Left lung (tissue), 10 donors: Measurements from ENCODE around the gene ADAMTS2. TPM values are rescaled to one million over a fixed set of nuclear protein-coding genes. Genes with fewer than 3 reads are reported as not detected.

Source experiments
- ATAC-seq: fragments of 200-7000 bp; cut with Tn5 transposase; one replicate; pipeline ENCODE4 v1.9.1; 2020; ENCODE audit warnings: moderate library complexity
- DNase-seq, 4 donors: peaks; one replicate each; pipeline ENCODE4 v3.0.0-alpha.2; 2013 to 2020
- H3K27ac ChIP-seq, 2 donors: fragments of 200-600 bp; sonication (generic) in 1 of 2; one replicate each; pipeline versions ENCODE4 v1.5.0 to v1.8.0; 2020 to 2021
- H3K27me3 ChIP-seq, 2 donors: fragments of 200-600 bp; sonication (generic) in 1 of 2; one replicate each; pipeline versions ENCODE4 v1.5.0 to v1.8.0; 2020 to 2021
- H3K36me3 ChIP-seq, 2 donors: fragments of 200-600 bp; sonication (generic) in 1 of 2; one replicate each; pipeline versions ENCODE4 v1.5.0 to v1.8.0; 2020 to 2021
- H3K4me1 ChIP-seq, 2 donors: fragments of 200-600 bp; one replicate each; pipeline ENCODE4 v1.8.0; 2021
- H3K4me3 ChIP-seq, 2 donors: fragments of 200-600 bp; sonication (generic) in 1 of 2; one replicate each; pipeline versions ENCODE4 v1.5.0 to v1.8.0; 2020 to 2021; ENCODE audit warnings: mild to moderate bottlenecking in 1 of 2
- H3K9me3 ChIP-seq, 2 donors: fragments of 200-600 bp; sonication (generic) in 1 of 2; one replicate each; pipeline versions ENCODE4 v1.5.0 to v1.8.0; 2020 to 2021
- CTCF ChIP-seq, 2 donors: fragments of 200-600 bp; sonication (generic) in 1 of 2; IDR thresholded peaks; one replicate each; pipeline versions ENCODE4 v1.5.0 to v1.8.0; 2021; ENCODE audit warnings: antibody characterized with exemption in 2 of 2
- intact Hi-C, 2 donors: fragments of 100-400 bp; cut with DNase I; formaldehyde crosslinking; loops; one replicate each; pipeline versions ENCODE4 v1.11.2 to v1.14.2; 2022
- polyA plus RNA-seq, 6 donors: library from polyadenylated mRNA; unstranded; fragments of 120-200 nt; gene quantifications; one replicate each; pipeline ENCODE4 v1.2.1, GENCODE V29; 2013; ENCODE audit not compliant: insufficient read length in 6 of 6
- total RNA-seq, 2 donors: library from RNA; stranded (reverse); fragmentation: NEBNext Ultra II Directional; extraction: Animal tissue kit (Norgen Biotek cat#: 25700); gene quantifications; one replicate each; pipeline ENCODE4 v1.2.1, GENCODE V29; 2021
- donor health status: DM: no; HTN: yes; CAD: no.
- donor health status: DM: no; HTN: no; CAD: no.

Gene ADAMTS2
- total and polyA plus RNA-seq, 8 donors, result 27.5 to 68.2 (median 36.0) TPM

GRCh38 chr5:179181988-179182387, 163.3 kb downstream of the ADAMTS2 start:
- TF ChIP-seq CTCF (IDR thresholded peaks at IDR 0.05), result no peak
- H3K4me3 ChIP-seq, result no peak overlapping the region
- no peaks in the 10 kb centered on the region for H3K36me3 ChIP-seq
- no peak overlapping the region for H3K27ac ChIP-seq
- ATAC-seq (no peak), DNase-seq (peak in 1 of 4 donors; percentile 49)
- intact Hi-C loops, result no loop called here
- peaks cover 0 to 37% of the 10 kb centered on the region in 2 donors for H3K27me3 ChIP-seq
- H3K9me3 ChIP-seq, result peaks cover 0 to 4% of the 10 kb centered on the region in 2 donors
- H3K4me1 ChIP-seq, result no peaks in the 10 kb centered on the region

- Histone ChIP-seq H3K27me3 (peaks cover 0 to 34% of the 10 kb centered on the region in 2 donors), H3K36me3 (no peaks in the 10 kb centered on the region), H3K4me3 (no peak overlapping the region), H3K9me3 (peaks cover 0 to 4% of the 10 kb centered on the region in 2 donors), H3K27ac (no peak overlapping the region), H3K4me1 (no peaks in the 10 kb centered on the region)
- TF ChIP-seq CTCF (IDR thresholded peaks at IDR 0.05), result no peak
- no peak for ATAC-seq
- intact Hi-C loops, result no loop called here
- no peak for DNase-seq
Observed at GRCh38 chr5:179180921-179181645, 164.2 kb downstream of the ADAMTS2 start.

GRCh38 chr5:179180061-179180610, 165.1 kb downstream of the ADAMTS2 start:
- no peak for ATAC-seq
- peak in 1 of 4 donors; percentile 33 for DNase-seq
- Histone ChIP-seq H3K4me3 (no peak overlapping the region), H3K27me3 (peaks cover 0 to 27% of the 10 kb centered on the region in 2 donors), H3K36me3 (no peaks in the 10 kb centered on the region), H3K9me3 (peaks cover 0 to 4% of the 10 kb centered on the region in 2 donors), H3K4me1 (no peaks in the 10 kb centered on the region), H3K27ac (no peak overlapping the region)
- no peak for TF ChIP-seq CTCF (IDR thresholded peaks at IDR 0.05)
- intact Hi-C loops, result no loop called here

- Histone ChIP-seq H3K36me3 (no peaks in the 10 kb centered on the region), H3K9me3 (peaks cover 0 to 4% of the 10 kb centered on the region in 2 donors), H3K27me3 (peaks cover 0 to 24% of the 10 kb centered on the region in 2 donors), H3K4me1 (no peaks in the 10 kb centered on the region), H3K4me3 (no peak overlapping the region), H3K27ac (no peak overlapping the region)
- ATAC-seq, result no peak
- no peak for TF ChIP-seq CTCF (IDR thresholded peaks at IDR 0.05)
- no peak for DNase-seq
- intact Hi-C loops, result no loop called here
Observed at GRCh38 chr5:179177711-179178575, 167.3 kb downstream of the ADAMTS2 start.
